ENCODE measurements around the gene HTD2. TPM values are rescaled to one million over a fixed set of nuclear protein-coding genes. Genes with fewer than 3 reads are reported as not detected.

The HTD2 gene
- 10 to 100 TPM; 10.6 to 15.1 (median 13.7) TPM for total RNA-seq

DNA sequence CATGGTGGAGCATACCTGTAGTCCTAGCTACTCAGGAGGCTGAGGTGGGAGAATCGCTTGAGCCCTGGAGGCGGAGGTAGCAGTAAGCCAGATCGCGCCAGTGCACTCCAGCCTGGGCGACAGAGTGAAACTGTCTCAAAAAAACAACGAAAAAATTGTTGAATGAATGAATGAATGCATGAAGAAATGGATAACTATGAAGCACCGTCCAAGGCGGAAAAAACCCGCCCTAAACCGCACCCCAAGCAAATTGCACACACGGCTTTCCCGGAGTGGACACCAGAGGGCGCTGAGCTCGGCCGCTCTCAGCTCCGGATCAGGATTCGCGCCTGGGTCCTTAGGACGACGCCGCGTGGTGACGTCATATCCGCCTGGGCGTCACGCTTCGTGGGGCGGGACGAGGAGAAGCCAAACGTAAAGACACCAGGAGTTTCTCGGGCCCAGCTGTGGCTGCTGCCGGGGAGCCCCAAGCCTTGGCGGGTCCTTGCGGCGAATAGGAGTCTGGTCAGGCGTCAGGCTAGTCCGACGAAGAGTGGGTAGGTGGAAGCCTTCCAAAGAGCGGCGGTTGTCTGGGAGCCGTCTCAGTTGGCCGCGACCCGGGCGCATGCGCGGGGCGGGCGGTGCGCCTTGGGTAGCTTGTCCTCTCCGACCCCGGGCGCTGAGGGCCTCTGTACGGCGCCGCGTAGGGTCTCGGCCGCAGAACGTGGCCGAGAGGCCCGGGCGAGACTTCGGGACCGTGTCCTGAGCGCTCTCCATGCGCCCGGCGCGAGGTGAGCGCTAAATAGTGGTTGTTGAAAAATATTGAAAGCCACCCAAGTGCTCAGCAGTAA is at the start of gene HTD2, which contains the start of gene RPP14:
HTD2 (plus strand) TSS at position 639 of the 830 bp plus-strand sequence. CDS start 11,094 bp downstream, outside the sequence.
RPP14 (plus strand) TSS at position 364 of the 830 bp plus-strand sequence. CDS start 4,085 bp downstream, outside the sequence.
- H3K4me3 ChIP-seq: peak within 1 kb of the TSS; percentile 65 to 88 (median 82)
- DNase-seq (ENCODE audit: low spot score in 2 of 2): peak; percentile 96 to 97
- H3K27me3 ChIP-seq: no peaks in the 10 kb centered on the region
- H3K36me3 ChIP-seq: peaks cover 0 to 17% (median 2%) of the 10 kb centered on the region in 3 donors
- WGBS, 2 donors: 5% methylated on average over 71 of the region's 71 CpGs
- peak within 1 kb of the TSS; percentile 92 to 98 (median 96) for H3K27ac ChIP-seq
- H3K9me3 ChIP-seq: no peaks in the 10 kb centered on the region
- H3K4me1 ChIP-seq: peaks cover 0 to 38% (median 23%) of the 10 kb centered on the region in 4 donors
- TF ChIP-seq EP300 (IDR thresholded peaks at IDR 0.05) (peak; percentile 84 to 92), CTCF (IDR thresholded peaks at IDR 0.05) (peak; percentile 93 to 100 (median 98)), POLR2A (IDR thresholded peaks at IDR 0.05) (peak; percentile 18 to 66)

- no peak for DNase-seq (ENCODE audit: low spot score in 2 of 2)
- no peak overlapping the region for H3K27ac ChIP-seq
- TF ChIP-seq CTCF (IDR thresholded peaks at IDR 0.05) (no peak), POLR2A (IDR thresholded peaks at IDR 0.05) (no peak), EP300 (IDR thresholded peaks at IDR 0.05) (no peak)
- H3K27me3 ChIP-seq: no peaks in the 10 kb centered on the region
- no peaks in the 10 kb centered on the region for H3K4me1 ChIP-seq
- 85 to 88% methylated on average over 10 of the region's 10 CpGs for WGBS, 2 donors
- peaks cover 0 to 46% (median 0%) of the 10 kb centered on the region in 3 donors for H3K36me3 ChIP-seq
- H3K4me3 ChIP-seq: no peak overlapping the region
- no peaks in the 10 kb centered on the region for H3K9me3 ChIP-seq
Observed at GRCh38 chr3:58258392-58259055, 47.8 kb upstream of the HTD2 start.

DNA sequence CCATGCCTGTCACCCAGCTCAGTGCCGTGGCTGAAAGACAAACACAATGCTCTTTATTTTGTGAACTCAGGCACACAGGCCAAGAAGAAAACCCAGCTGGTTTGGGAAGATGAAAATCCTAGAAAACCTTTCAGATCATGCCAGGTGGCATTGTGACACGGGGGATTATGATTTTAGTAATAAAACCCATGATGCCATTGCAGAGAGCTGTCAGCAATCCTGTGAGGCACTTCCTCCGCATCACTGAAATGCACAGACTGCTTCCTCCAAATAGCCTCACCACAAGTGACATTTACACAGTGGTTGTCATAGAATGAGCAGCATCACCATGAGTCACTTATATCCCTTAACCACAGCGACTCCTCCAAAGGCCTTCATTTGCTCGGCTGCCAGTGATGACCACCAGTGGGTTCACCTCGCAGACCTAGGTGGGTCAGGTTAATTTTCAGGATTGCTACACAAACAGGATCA is 46.0 kb upstream of the HTD2 start:
- 61 to 71% methylated on average over 6 of the region's 6 CpGs for WGBS, 2 donors
- Histone ChIP-seq H3K4me3 (no peak overlapping the region), H3K9me3 (no peaks in the 10 kb centered on the region), H3K36me3 (peaks cover 0 to 46% (median 0%) of the 10 kb centered on the region in 3 donors), H3K4me1 (no peaks in the 10 kb centered on the region), H3K27me3 (no peaks in the 10 kb centered on the region), H3K27ac (no peak overlapping the region)
- TF ChIP-seq CTCF (IDR thresholded peaks at IDR 0.05): no peak
- TF ChIP-seq POLR2A (IDR thresholded peaks at IDR 0.05): no peak
- no peak for TF ChIP-seq EP300 (IDR thresholded peaks at IDR 0.05)
- no peak for DNase-seq (ENCODE audit: low spot score in 2 of 2)

DNA sequence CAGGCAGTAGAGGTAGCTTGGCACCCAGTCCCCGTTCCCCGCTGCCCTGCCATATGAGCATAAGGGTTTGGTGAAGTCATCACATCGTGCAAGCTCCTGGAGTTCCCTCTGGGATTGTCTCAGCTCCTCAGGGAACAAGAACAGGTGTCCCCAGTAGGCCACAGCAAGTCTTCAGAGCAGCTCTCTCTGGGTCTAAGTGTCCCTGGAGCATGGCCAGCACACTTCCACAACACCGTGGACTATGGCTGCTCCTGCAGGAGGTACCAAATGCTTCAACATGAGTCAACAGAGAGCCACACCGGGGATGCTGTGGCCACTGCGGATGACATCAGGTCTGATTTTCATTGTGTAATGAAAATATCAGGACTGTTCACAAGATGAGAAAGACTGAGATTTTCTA is 45.6 kb upstream of the HTD2 start:
- H3K4me3 ChIP-seq: no peak overlapping the region
- no peak overlapping the region for H3K27ac ChIP-seq
- no peaks in the 10 kb centered on the region for H3K4me1 ChIP-seq
- DNase-seq (ENCODE audit: low spot score in 2 of 2): no peak
- WGBS, 2 donors: 85 to 87% methylated on average over 6 of the region's 6 CpGs
- H3K27me3 ChIP-seq: no peaks in the 10 kb centered on the region
- H3K9me3 ChIP-seq: no peaks in the 10 kb centered on the region
- TF ChIP-seq EP300 (IDR thresholded peaks at IDR 0.05) (no peak), CTCF (IDR thresholded peaks at IDR 0.05) (no peak), POLR2A (IDR thresholded peaks at IDR 0.05) (no peak)
- H3K36me3 ChIP-seq: peaks cover 0 to 46% (median 0%) of the 10 kb centered on the region in 3 donors
